Endothelial cell (in vitro differentiated cells): ENCODE data around the gene FBP1. TPM values are rescaled to one million over a fixed set of nuclear protein-coding genes. Genes with fewer than 3 reads are reported as not detected.

ENCODE experiments used
- DNase-seq: peaks from one replicate; pipeline ENCODE4 v3.0.0; 2021; ENCODE audit warnings: low spot score
- H3K27ac Mint-ChIP-seq: one replicate; pipeline ENCODE4 v1.8.0; 2021; ENCODE audit warnings: mixed read lengths, inconsistent platforms; ENCODE audit not compliant: unreplicated experiment
- H3K27me3 Mint-ChIP-seq: one replicate; pipeline ENCODE4 v1.8.0; 2021; ENCODE audit warnings: mild to moderate bottlenecking, moderate library complexity, mixed read lengths, inconsistent platforms; ENCODE audit not compliant: unreplicated experiment
- H3K36me3 Mint-ChIP-seq: one replicate; pipeline ENCODE4 v1.8.0; 2021; ENCODE audit warnings: mild to moderate bottlenecking, low read depth, mixed read lengths, inconsistent platforms; ENCODE audit not compliant: unreplicated experiment
- H3K4me1 Mint-ChIP-seq: one replicate; pipeline ENCODE4 v1.8.0; 2021; ENCODE audit warnings: mild to moderate bottlenecking, mixed read lengths, inconsistent platforms; ENCODE audit not compliant: unreplicated experiment
- H3K4me3 Mint-ChIP-seq: one replicate; pipeline ENCODE4 v1.8.0; 2021; ENCODE audit warnings: mild to moderate bottlenecking, mixed read lengths, inconsistent platforms; ENCODE audit not compliant: unreplicated experiment
- H3K9me3 Mint-ChIP-seq: one replicate; pipeline ENCODE4 v1.8.0; 2021; ENCODE audit warnings: mixed read lengths, inconsistent platforms; ENCODE audit not compliant: unreplicated experiment
- long read RNA-seq: library from polyadenylated mRNA; unstranded; transcript quantifications from one replicate; pipeline ENCODE4 v2.0.0, GENCODE V29; 2020; ENCODE audit not compliant: unreplicated experiment
- total RNA-seq: library from RNA; stranded (reverse); fragmentation: NEBNext Ultra II Directional; extraction: Animal tissue kit (Norgen Biotek cat#: 25700); gene quantifications from one replicate; pipeline ENCODE4 v1.2.1, GENCODE V29; 2021; ENCODE audit not compliant: unreplicated experiment
- TF ChIP-seq, protein P1 (sequence below): fragments of 200-600 bp; sonication (generic); IDR thresholded peaks from one replicate; pipeline ENCODE4 v1.5.0; 2021; ENCODE audit warnings: antibody characterized with exemption; ENCODE audit not compliant: unreplicated experiment

Gene FBP1
- total RNA-seq = not detected
- long read RNA-seq = 0 reads

DNA sequence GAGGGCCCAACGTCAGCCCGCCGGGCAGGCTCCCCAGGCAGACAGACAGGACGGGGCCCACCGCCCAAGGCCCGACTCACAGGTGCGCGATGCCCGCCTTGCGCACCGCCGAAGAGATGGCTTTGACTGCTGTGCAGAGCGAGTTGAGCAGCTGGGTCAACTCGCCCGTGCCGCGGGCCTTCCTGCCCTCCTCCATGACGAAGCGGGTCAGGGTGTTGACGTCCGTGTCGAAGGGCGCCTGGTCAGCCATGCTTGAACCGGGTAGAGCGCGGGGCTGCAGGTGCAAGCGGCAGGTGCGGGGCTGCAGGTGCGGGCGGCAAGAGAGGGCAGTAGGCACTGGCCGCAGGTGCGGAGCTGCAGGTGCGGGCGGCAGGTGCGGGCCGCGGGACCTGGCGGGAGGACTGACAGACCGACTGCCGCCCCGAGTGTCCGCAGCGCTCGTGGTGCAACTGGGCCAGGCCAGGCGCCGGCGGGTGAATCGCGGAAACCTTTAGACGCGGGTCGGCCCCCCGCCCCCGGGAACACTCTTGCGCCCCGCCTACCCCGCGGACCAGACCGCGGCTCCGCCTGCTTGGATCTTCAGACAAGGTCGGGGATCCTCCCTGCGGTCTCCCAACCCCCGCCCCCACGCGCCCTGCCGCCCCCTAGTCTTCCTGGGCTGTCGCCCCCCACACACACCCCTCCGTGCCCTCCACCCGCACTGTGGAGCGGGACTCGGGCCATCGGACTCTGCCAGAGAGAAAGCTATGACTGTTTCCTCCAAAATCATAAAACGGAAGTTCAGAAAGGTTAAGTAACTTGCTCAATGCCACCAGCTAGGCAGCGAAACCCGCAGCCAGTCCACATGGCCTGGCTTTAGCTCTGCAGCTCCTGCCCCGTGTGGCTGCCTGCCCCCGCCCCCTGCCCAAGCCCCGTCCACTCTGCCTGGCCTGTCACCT is at the start of gene FBP1:
FBP1 (minus strand) TSS at position 458 of the 938 bp plus-strand sequence; CDS start at position 250, 208 bp downstream.
- Mint-ChIP-seq H3K27me3 (peaks cover 9% of the 10 kb centered on the region), H3K27ac (peak within 1 kb of the TSS; percentile 3), H3K4me3 (peak within 1 kb of the TSS; percentile 87), H3K4me1 (peaks cover 6% of the 10 kb centered on the region), H3K36me3 (no peaks in the 10 kb centered on the region), H3K9me3 (no peaks in the 10 kb centered on the region)
- TF ChIP-seq, protein P1, sequence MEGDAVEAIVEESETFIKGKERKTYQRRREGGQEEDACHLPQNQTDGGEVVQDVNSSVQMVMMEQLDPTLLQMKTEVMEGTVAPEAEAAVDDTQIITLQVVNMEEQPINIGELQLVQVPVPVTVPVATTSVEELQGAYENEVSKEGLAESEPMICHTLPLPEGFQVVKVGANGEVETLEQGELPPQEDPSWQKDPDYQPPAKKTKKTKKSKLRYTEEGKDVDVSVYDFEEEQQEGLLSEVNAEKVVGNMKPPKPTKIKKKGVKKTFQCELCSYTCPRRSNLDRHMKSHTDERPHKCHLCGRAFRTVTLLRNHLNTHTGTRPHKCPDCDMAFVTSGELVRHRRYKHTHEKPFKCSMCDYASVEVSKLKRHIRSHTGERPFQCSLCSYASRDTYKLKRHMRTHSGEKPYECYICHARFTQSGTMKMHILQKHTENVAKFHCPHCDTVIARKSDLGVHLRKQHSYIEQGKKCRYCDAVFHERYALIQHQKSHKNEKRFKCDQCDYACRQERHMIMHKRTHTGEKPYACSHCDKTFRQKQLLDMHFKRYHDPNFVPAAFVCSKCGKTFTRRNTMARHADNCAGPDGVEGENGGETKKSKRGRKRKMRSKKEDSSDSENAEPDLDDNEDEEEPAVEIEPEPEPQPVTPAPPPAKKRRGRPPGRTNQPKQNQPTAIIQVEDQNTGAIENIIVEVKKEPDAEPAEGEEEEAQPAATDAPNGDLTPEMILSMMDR = no peak
- DNase-seq = peak; percentile 32

GRCh38 chr9:94687451-94687850 is 48.1 kb upstream of the FBP1 start:
- no peak overlapping the region for H3K4me3 Mint-ChIP-seq
- peaks cover 3% of the 10 kb centered on the region for H3K27me3 Mint-ChIP-seq

GRCh38 chr9:94685359-94685758 is 46.0 kb upstream of the FBP1 start:
- H3K9me3 Mint-ChIP-seq = no peaks in the 10 kb centered on the region
- H3K27me3 Mint-ChIP-seq = peaks cover 2% of the 10 kb centered on the region
- no peaks in the 10 kb centered on the region for H3K36me3 Mint-ChIP-seq
- TF ChIP-seq, protein P1 = no peak
- no peak overlapping the region for H3K27ac Mint-ChIP-seq
- no peak for DNase-seq
- no peaks in the 10 kb centered on the region for H3K4me1 Mint-ChIP-seq
- no peak overlapping the region for H3K4me3 Mint-ChIP-seq

More at GRCh38 chr9:94687451-94687850, 48.1 kb upstream of the FBP1 start:
- TF ChIP-seq, protein P1 = no peak
- no peaks in the 10 kb centered on the region for H3K36me3 Mint-ChIP-seq
- DNase-seq = no peak
- no peak overlapping the region for H3K27ac Mint-ChIP-seq
- no peaks in the 10 kb centered on the region for H3K4me1 Mint-ChIP-seq
- H3K9me3 Mint-ChIP-seq = no peaks in the 10 kb centered on the region

GRCh38 chr9:94681508-94681907 is 42.2 kb upstream of the FBP1 start:
- H3K4me1 Mint-ChIP-seq = peaks cover 6% of the 10 kb centered on the region
- peaks cover 2% of the 10 kb centered on the region for H3K27me3 Mint-ChIP-seq
- peak; percentile 68 for DNase-seq
- H3K4me3 Mint-ChIP-seq = no peak overlapping the region
- no peaks in the 10 kb centered on the region for H3K9me3 Mint-ChIP-seq
- H3K36me3 Mint-ChIP-seq = no peaks in the 10 kb centered on the region
- H3K27ac Mint-ChIP-seq = no peak overlapping the region
- TF ChIP-seq, protein P1 = peak; percentile 38

DNA sequence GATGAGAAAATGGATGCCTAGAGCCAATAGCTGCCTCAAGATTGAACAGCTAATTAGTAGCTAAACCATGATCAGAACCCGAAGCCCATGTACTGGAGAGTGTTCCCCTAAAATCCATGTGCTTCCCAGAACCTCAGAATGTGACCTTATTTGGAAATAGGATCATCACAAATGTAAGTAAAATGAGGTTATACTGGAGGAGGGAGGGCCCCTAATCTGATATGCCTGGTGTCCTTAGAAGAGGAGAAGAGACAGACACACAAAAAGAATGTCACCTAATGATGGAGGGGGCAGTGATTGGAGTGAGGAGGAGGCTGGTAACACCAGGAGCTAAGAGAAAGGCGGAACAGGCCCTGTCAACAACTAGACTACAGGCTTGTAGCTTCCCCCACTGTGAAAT is 41.3 kb upstream of the FBP1 start:
- no peak overlapping the region for H3K4me3 Mint-ChIP-seq
- TF ChIP-seq, protein P1 = no peak
- no peaks in the 10 kb centered on the region for H3K9me3 Mint-ChIP-seq
- no peaks in the 10 kb centered on the region for H3K36me3 Mint-ChIP-seq
- no peak for DNase-seq
- peaks cover 2% of the 10 kb centered on the region for H3K27me3 Mint-ChIP-seq
- H3K4me1 Mint-ChIP-seq = peaks cover 6% of the 10 kb centered on the region
- H3K27ac Mint-ChIP-seq = no peak overlapping the region
